Stomach (tissue), 4 donors: ENCODE measurements around the gene NXPE4.

Experiments
- CTCF ChIP-seq, 7 experiments: fragments of 450-650 bp in 4 of 7; fragments of 200-600 bp in 3 of 7; sonication (generic) in 3 of 7; IDR thresholded peaks; one replicate each; pipeline ENCODE4 v1.5.1; 2016 to 2019; ENCODE audit warnings: antibody characterized with exemption in 7 of 7, control low read depth in 2 of 7, mild to moderate bottlenecking in 1 of 7
- POLR2A ChIP-seq, 4 donors: fragments of 450-650 bp; IDR thresholded peaks; one replicate each; pipeline ENCODE4 v1.6.1; 2016; ENCODE audit warnings: antibody characterized with exemption in 4 of 4, control low read depth in 2 of 4, mild to moderate bottlenecking in 1 of 4, moderate library complexity in 1 of 4

GRCh38 chr11:114556135-114556534, 39.5 kb downstream of the NXPE4 start:
- TF ChIP-seq POLR2A (IDR thresholded peaks at IDR 0.05) (no peak), CTCF (IDR thresholded peaks at IDR 0.05) (no peak)
